Measurements from ENCODE around the gene CDNF. TPM values are rescaled to one million over a fixed set of nuclear protein-coding genes. Genes with fewer than 3 reads are reported as not detected.

The CDNF gene
- total RNA-seq, 3 donors from 2014 or later: 2.9 to 6.2 (median 5.1) TPM

- TF ChIP-seq POLR2AphosphoS5 (IDR thresholded peaks at IDR 0.05): no peak
- TF ChIP-seq, protein P1, sequence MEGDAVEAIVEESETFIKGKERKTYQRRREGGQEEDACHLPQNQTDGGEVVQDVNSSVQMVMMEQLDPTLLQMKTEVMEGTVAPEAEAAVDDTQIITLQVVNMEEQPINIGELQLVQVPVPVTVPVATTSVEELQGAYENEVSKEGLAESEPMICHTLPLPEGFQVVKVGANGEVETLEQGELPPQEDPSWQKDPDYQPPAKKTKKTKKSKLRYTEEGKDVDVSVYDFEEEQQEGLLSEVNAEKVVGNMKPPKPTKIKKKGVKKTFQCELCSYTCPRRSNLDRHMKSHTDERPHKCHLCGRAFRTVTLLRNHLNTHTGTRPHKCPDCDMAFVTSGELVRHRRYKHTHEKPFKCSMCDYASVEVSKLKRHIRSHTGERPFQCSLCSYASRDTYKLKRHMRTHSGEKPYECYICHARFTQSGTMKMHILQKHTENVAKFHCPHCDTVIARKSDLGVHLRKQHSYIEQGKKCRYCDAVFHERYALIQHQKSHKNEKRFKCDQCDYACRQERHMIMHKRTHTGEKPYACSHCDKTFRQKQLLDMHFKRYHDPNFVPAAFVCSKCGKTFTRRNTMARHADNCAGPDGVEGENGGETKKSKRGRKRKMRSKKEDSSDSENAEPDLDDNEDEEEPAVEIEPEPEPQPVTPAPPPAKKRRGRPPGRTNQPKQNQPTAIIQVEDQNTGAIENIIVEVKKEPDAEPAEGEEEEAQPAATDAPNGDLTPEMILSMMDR (IDR thresholded peaks at IDR 0.05): no peak
- no peak for TF ChIP-seq POLR2A (IDR thresholded peaks at IDR 0.05)
- no peak within 1 kb of the TSS for H3K27ac ChIP-seq
- intact Hi-C loops (cut with DNase I; ENCODE audit: low total_unique reads): no loop called here
- no peak for DNase-seq (ENCODE audit: low spot score in 2 of 2)
- no peaks in the 10 kb centered on the region for H3K27me3 ChIP-seq
- H3K4me1 ChIP-seq: no peaks in the 10 kb centered on the region
- H3K4me3 ChIP-seq: no peak within 1 kb of the TSS
- H3K9me3 ChIP-seq: no peaks in the 10 kb centered on the region
- H3K36me3 ChIP-seq: no peaks in the 10 kb centered on the region
Measured at GRCh38 chr10:14774797-14775196, 63.0 kb downstream of the CDNF start, which contains the start of gene FAM107B. Gene FAM107B (minus strand): TSS chr10:14774897. CDS start chr10:14774663, 234 bp downstream.

GRCh38 chr10:14774214-14774580 lies 63.6 kb downstream of the CDNF start:
- no peak for DNase-seq (ENCODE audit: low spot score in 2 of 2)
- Histone ChIP-seq H3K9me3 (no peaks in the 10 kb centered on the region), H3K4me1 (no peaks in the 10 kb centered on the region), H3K27ac (no peak overlapping the region), H3K36me3 (no peaks in the 10 kb centered on the region), H3K4me3 (no peak overlapping the region), H3K27me3 (no peaks in the 10 kb centered on the region)
- intact Hi-C loops (cut with DNase I; ENCODE audit: low total_unique reads): no loop called here
- TF ChIP-seq, protein P1 (IDR thresholded peaks at IDR 0.05): no peak
- TF ChIP-seq POLR2AphosphoS5 (IDR thresholded peaks at IDR 0.05): no peak
- no peak for TF ChIP-seq POLR2A (IDR thresholded peaks at IDR 0.05)

DNA sequence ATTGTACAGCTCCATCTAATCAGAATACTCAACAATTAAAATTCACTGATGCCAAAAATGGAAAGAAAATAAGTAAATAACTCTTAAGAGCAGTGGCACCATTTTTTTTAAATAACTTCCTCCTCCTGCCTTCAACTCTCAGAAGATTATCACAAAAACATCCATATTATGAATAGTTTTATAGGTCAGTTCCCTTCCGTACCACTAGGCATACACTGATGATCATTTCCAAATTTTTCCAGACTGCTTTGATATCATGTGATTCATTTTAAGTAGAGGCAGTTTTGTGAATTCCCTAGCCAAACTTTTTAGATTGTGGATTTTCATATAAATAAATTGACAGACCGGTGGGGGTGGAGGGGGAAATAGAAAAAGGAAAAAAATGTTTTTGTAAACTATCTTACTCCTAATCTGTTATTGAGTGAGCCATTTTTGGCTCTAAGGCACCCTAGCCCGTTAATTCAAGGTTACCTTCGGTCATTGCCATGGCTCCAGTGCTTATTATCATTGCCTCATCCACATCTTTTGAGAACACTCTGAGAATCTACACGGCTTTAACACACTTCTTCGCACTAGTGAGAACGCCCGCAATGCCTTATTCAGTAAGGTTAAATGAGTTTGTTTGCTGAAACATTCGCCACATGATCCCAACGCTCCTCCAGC lies 64.2 kb downstream of the CDNF start:
- Histone ChIP-seq H3K4me3 (no peak overlapping the region), H3K4me1 (no peaks in the 10 kb centered on the region), H3K9me3 (no peaks in the 10 kb centered on the region), H3K27ac (no peak overlapping the region), H3K27me3 (no peaks in the 10 kb centered on the region), H3K36me3 (no peaks in the 10 kb centered on the region)
- TF ChIP-seq POLR2A (IDR thresholded peaks at IDR 0.05): no peak
- TF ChIP-seq, protein P1 (IDR thresholded peaks at IDR 0.05): no peak
- intact Hi-C loops (cut with DNase I; ENCODE audit: low total_unique reads): no loop called here
- DNase-seq (ENCODE audit: low spot score in 2 of 2): no peak

GRCh38 chr10:14772399-14772798 lies 65.4 kb downstream of the CDNF start:
- no peaks in the 10 kb centered on the region for H3K27me3 ChIP-seq
- H3K36me3 ChIP-seq: no peaks in the 10 kb centered on the region
- no peak for DNase-seq (ENCODE audit: low spot score in 2 of 2)
- H3K27ac ChIP-seq: no peak overlapping the region
- no peak overlapping the region for H3K4me3 ChIP-seq
- no peaks in the 10 kb centered on the region for H3K9me3 ChIP-seq
- TF ChIP-seq, protein P1 (IDR thresholded peaks at IDR 0.05): no peak
- TF ChIP-seq POLR2AphosphoS5 (IDR thresholded peaks at IDR 0.05) (no peak), POLR2A (IDR thresholded peaks at IDR 0.05) (no peak)
- intact Hi-C loops (cut with DNase I; ENCODE audit: low total_unique reads): no loop called here
- no peaks in the 10 kb centered on the region for H3K4me1 ChIP-seq

- intact Hi-C loops (cut with DNase I; ENCODE audit: low total_unique reads): no loop called here
- Histone ChIP-seq H3K9me3 (no peaks in the 10 kb centered on the region), H3K27me3 (no peaks in the 10 kb centered on the region), H3K36me3 (no peaks in the 10 kb centered on the region), H3K4me3 (no peak overlapping the region), H3K27ac (no peak overlapping the region), H3K4me1 (no peaks in the 10 kb centered on the region)
- no peak for DNase-seq (ENCODE audit: low spot score in 2 of 2)
- TF ChIP-seq POLR2AphosphoS5 (IDR thresholded peaks at IDR 0.05) (no peak), POLR2A (IDR thresholded peaks at IDR 0.05) (no peak)
- TF ChIP-seq, protein P1 (IDR thresholded peaks at IDR 0.05): no peak
Measured at GRCh38 chr10:14770927-14771326, 66.9 kb downstream of the CDNF start.

Other genes with a start within 250 kb of the CDNF start
- gene FAM107B, start 63.1 kb downstream of the CDNF start, total RNA-seq: 10 to 100 TPM; 30.8 to 56.1 (median 51.8) TPM
- gene HSPA14, start 269 bp upstream of the CDNF start, total RNA-seq: 10 to 100 TPM in 2 of 3 donors, 1 to 10 TPM in 1; 9.3 to 16.7 (median 16.4) TPM
- 10 to 100 TPM in 2 of 3 donors, 1 to 10 TPM in 1; 9.6 to 14.0 (median 11.1) TPM for gene MSANTD7, start 269 bp upstream of the CDNF start, total RNA-seq
- gene SUV39H2, start 40.8 kb upstream of the CDNF start, total RNA-seq: 1 to 10 TPM; 4.6 to 7.5 (median 5.6) TPM
- gene DCLRE1C, start 116.1 kb upstream of the CDNF start, total RNA-seq: 10 to 100 TPM in 2 of 3 donors, 1 to 10 TPM in 1; 8.3 to 21.2 (median 10.8) TPM
- not detected for gene MEIG1, start 121.4 kb upstream of the CDNF start, total RNA-seq
- 1 to 10 TPM; 1.1 to 2.6 (median 1.6) TPM for gene OLAH, start 205.9 kb upstream of the CDNF start, total RNA-seq